Suprapubic skin (tissue), 4 donors: ENCODE results near the gene CAT. TPM values are rescaled to one million over a fixed set of nuclear protein-coding genes. Genes with fewer than 3 reads are reported as not detected.

Experiments used
- DNase-seq, 2 donors: peaks; one replicate each; pipeline ENCODE4 v3.0.0-alpha.2; 2019; ENCODE audit warnings: low spot score in 2 of 2
- H3K27ac ChIP-seq: fragments of 200-600 bp; sonication (generic); one replicate; pipeline ENCODE4 v1.5.1; 2019
- H3K27me3 ChIP-seq: fragments of 200-600 bp; sonication (generic); one replicate; pipeline ENCODE4 v1.5.1; 2019
- H3K36me3 ChIP-seq: fragments of 200-600 bp; sonication (generic); one replicate; pipeline ENCODE4 v1.5.1; 2019
- H3K4me1 ChIP-seq: fragments of 200-600 bp; sonication (generic); one replicate; pipeline ENCODE4 v1.5.1; 2019
- H3K4me3 ChIP-seq: fragments of 200-600 bp; sonication (generic); one replicate; pipeline ENCODE4 v1.5.1; 2019; ENCODE audit warnings: mild to moderate bottlenecking
- H3K9me3 ChIP-seq: fragments of 200-600 bp; sonication (generic); one replicate; pipeline ENCODE4 v1.5.1; 2019
- CTCF ChIP-seq, 2 donors: fragments of 200-600 bp in 1 of 2; fragments of 450-650 bp in 1 of 2; sonication (generic) in 1 of 2; IDR thresholded peaks; one replicate each; pipeline ENCODE4 v1.5.1; 2016 to 2019; ENCODE audit warnings: antibody characterized with exemption in 2 of 2, mild to moderate bottlenecking in 1 of 2, moderate library complexity in 1 of 2
- EP300 ChIP-seq: sonication (generic); formaldehyde crosslinking; IDR thresholded peaks from one replicate; pipeline ENCODE4 v1.6.1; 2017; ENCODE audit warnings: antibody characterized with exemption
- POLR2A ChIP-seq, 2 donors: fragments of 450-650 bp; IDR thresholded peaks; one replicate each; pipeline ENCODE4 v1.6.1; 2017; ENCODE audit warnings: antibody characterized with exemption in 2 of 2, mild to moderate bottlenecking in 2 of 2, moderate library complexity in 2 of 2
- POLR2AphosphoS5 ChIP-seq, 3 donors: sonication (generic); formaldehyde crosslinking; IDR thresholded peaks; one replicate each; pipeline ENCODE4 v1.6.1; 2017; ENCODE audit warnings: antibody characterized with exemption in 3 of 3
- WGBS: methylation state at CpG from one replicate; pipeline ENCODE4 v1.1.5; 2018; 5-methylcytosine and 5-hydroxymethylcytosine counted together
- total RNA-seq, 4 donors: library from RNA; depleted of rRNA; stranded (reverse); fragments of >200 nt; gene quantifications; one replicate each; pipeline ENCODE4 v1.1.0, GENCODE V29; 2016

The CAT gene
- total RNA-seq, 4 donors from 2014 or later, result 122 to 193 (median 133) TPM

DNA sequence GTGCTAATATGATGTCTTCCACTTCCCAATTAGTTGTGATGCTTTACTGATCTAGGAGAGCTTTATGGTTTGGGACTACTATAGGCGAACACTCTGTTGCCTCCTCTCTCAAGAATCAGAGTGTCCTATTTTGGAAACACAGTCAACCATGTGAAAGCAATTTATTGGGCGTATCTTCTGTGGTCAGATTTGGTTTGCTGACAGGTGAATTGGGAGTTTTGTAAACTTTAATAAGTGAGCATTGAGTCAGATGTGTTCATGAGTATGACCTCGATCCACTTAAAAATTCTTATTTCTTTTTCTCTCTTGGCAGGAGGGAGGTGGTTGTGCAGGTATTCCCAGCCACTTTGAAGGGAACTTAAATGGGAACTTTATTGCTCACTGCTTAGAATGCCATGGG is 4.4 kb downstream of the CAT start:
- 63% methylated on average over 3 of the region's 3 CpGs for WGBS
- peaks cover 30% of the 10 kb centered on the region for H3K4me1 ChIP-seq
- H3K27ac ChIP-seq, result no peak overlapping the region

GRCh38 chr11:34444428-34444827 is 5.7 kb downstream of the CAT start:
- DNase-seq, result no peak
- no peaks in the 10 kb centered on the region for H3K9me3 ChIP-seq
- TF ChIP-seq POLR2A (IDR thresholded peaks at IDR 0.05), result no peak
- no peak for TF ChIP-seq EP300
- no peak for TF ChIP-seq CTCF (IDR thresholded peaks at IDR 0.05)
- TF ChIP-seq POLR2AphosphoS5 (IDR thresholded peaks at IDR 0.05), result no peak
- peaks cover 3% of the 10 kb centered on the region for H3K36me3 ChIP-seq
- H3K27ac ChIP-seq, result no peak overlapping the region
- peaks cover 27% of the 10 kb centered on the region for H3K4me1 ChIP-seq
- H3K27me3 ChIP-seq, result no peaks in the 10 kb centered on the region
- WGBS, result 78% methylated on average over 4 of the region's 4 CpGs
- no peak overlapping the region for H3K4me3 ChIP-seq

More for the DNA sequence above, 4.4 kb downstream of the CAT start:
- no peaks in the 10 kb centered on the region for H3K36me3 ChIP-seq
- no peaks in the 10 kb centered on the region for H3K9me3 ChIP-seq
- no peak for DNase-seq
- TF ChIP-seq POLR2A (IDR thresholded peaks at IDR 0.05) (no peak), POLR2AphosphoS5 (IDR thresholded peaks at IDR 0.05) (no peak), EP300 (no peak), CTCF (IDR thresholded peaks at IDR 0.05) (no peak)
- no peaks in the 10 kb centered on the region for H3K27me3 ChIP-seq
- no peak overlapping the region for H3K4me3 ChIP-seq

- WGBS, result 68% methylated on average over 4 of the region's 4 CpGs
- Histone ChIP-seq H3K9me3 (no peaks in the 10 kb centered on the region), H3K4me3 (no peak overlapping the region), H3K27me3 (no peaks in the 10 kb centered on the region), H3K36me3 (peaks cover 19% of the 10 kb centered on the region), H3K27ac (no peak overlapping the region), H3K4me1 (peaks cover 12% of the 10 kb centered on the region)
- TF ChIP-seq POLR2AphosphoS5 (IDR thresholded peaks at IDR 0.05) (no peak), EP300 (no peak), CTCF (IDR thresholded peaks at IDR 0.05) (no peak)
- DNase-seq, result no peak
Observed at GRCh38 chr11:34445956-34446355, 7.2 kb downstream of the CAT start.

GRCh38 chr11:34446386-34446785 is 7.7 kb downstream of the CAT start:
- TF ChIP-seq CTCF (IDR thresholded peaks at IDR 0.05) (no peak), POLR2A (IDR thresholded peaks at IDR 0.05) (no peak), EP300 (no peak), POLR2AphosphoS5 (IDR thresholded peaks at IDR 0.05) (no peak)
- Histone ChIP-seq H3K4me3 (no peak overlapping the region), H3K9me3 (no peaks in the 10 kb centered on the region), H3K4me1 (peaks cover 10% of the 10 kb centered on the region), H3K36me3 (peaks cover 23% of the 10 kb centered on the region), H3K27me3 (no peaks in the 10 kb centered on the region), H3K27ac (no peak overlapping the region)
- DNase-seq, result no peak
- WGBS, result 81% methylated on average over 5 of the region's 5 CpGs

- TF ChIP-seq POLR2A (IDR thresholded peaks at IDR 0.05) (no peak), EP300 (no peak), CTCF (IDR thresholded peaks at IDR 0.05) (no peak), POLR2AphosphoS5 (IDR thresholded peaks at IDR 0.05) (no peak)
- Histone ChIP-seq H3K36me3 (peaks cover 27% of the 10 kb centered on the region), H3K4me3 (no peak overlapping the region), H3K9me3 (no peaks in the 10 kb centered on the region), H3K4me1 (peaks cover 8% of the 10 kb centered on the region), H3K27me3 (no peaks in the 10 kb centered on the region), H3K27ac (no peak overlapping the region)
- no peak for DNase-seq
Observed at GRCh38 chr11:34447044-34447443, 8.3 kb downstream of the CAT start.
